SK-N-MC (cell line): ENCODE data around the gene DDX51.

Experiments
- EZH2 ChIP-seq: fragments of 200-600 bp; sonication (generic); IDR thresholded peaks from one replicate; pipeline ENCODE4 v1.6.1; 2017; ENCODE audit warnings: antibody characterized with exemption
- POLR2AphosphoS5 ChIP-seq: IDR thresholded peaks from 2 replicates; pipeline ENCODE4 v1.6.1; 2012; ENCODE audit warnings: mild to moderate bottlenecking, low read depth, low read length, borderline replicate concordance

- TF ChIP-seq EZH2, result no peak
- TF ChIP-seq POLR2AphosphoS5, result no peak
Measured at GRCh38 chr12:132152953-132153352, 8.8 kb upstream of the DDX51 start.
